OCI-LY7 (cell line): ENCODE data around the gene S1PR2.

Source experiments
- EZH2phosphoT487 ChIP-seq: fragments of 200-600 bp; sonication (generic); IDR thresholded peaks from 2 replicates; pipeline ENCODE4 v1.6.1; 2018; ENCODE audit warnings: low read depth, borderline replicate concordance, mild to moderate bottlenecking, mixed run types, antibody characterized with exemption, low read length, moderate library complexity, mixed read lengths
- TF ChIP-seq, protein P1 (sequence below): fragments of 200-600 bp; sonication (generic); conservative IDR thresholded peaks from 2 replicates; pipeline ENCODE4 v1.5.1; 2014; ENCODE audit warnings: mild to moderate bottlenecking, antibody characterized with exemption, low read length, moderate library complexity, mixed read lengths

DNA sequence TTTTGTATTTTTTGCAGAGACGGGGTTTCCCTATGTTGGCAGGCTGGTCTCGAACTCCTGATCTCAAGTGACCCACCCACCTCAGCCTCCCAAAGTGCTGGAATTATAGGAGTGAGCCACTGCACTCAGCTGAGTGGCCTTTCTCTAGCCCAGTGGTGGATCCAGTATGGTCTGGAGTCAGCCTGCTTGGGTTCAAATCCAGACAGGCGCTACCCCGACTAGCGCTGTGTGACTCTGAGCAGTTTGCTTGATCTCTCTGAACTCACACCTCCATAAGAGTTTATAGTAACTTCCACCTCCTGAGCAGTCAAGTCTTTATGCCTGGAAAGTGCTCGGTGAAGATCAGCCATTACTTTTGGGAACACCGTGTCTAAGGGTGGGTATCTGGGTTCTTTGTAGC, 10.4 kb downstream of the S1PR2 start:
- TF ChIP-seq, protein P1, sequence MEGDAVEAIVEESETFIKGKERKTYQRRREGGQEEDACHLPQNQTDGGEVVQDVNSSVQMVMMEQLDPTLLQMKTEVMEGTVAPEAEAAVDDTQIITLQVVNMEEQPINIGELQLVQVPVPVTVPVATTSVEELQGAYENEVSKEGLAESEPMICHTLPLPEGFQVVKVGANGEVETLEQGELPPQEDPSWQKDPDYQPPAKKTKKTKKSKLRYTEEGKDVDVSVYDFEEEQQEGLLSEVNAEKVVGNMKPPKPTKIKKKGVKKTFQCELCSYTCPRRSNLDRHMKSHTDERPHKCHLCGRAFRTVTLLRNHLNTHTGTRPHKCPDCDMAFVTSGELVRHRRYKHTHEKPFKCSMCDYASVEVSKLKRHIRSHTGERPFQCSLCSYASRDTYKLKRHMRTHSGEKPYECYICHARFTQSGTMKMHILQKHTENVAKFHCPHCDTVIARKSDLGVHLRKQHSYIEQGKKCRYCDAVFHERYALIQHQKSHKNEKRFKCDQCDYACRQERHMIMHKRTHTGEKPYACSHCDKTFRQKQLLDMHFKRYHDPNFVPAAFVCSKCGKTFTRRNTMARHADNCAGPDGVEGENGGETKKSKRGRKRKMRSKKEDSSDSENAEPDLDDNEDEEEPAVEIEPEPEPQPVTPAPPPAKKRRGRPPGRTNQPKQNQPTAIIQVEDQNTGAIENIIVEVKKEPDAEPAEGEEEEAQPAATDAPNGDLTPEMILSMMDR: no peak
- TF ChIP-seq EZH2phosphoT487: no peak
